B cell (primary cell): ENCODE results near the gene SLC23A2.
A peak's percentile ranks its signal among the peaks of the same experiment; 100 is the strongest.

Source experiments
- CTCF ChIP-seq: fragments of 200-600 bp; IDR thresholded peaks from one replicate; pipeline ENCODE4 v1.8.0; 2022; ENCODE audit warnings: antibody characterized with exemption, mild to moderate bottlenecking
- EZH2 ChIP-seq: IDR thresholded peaks from 2 replicates; pipeline ENCODE4 v1.6.1; 2012; ENCODE audit warnings: borderline replicate concordance, low read depth, mild to moderate bottlenecking, moderate library complexity, low read length; ENCODE audit not compliant: insufficient read depth, poor library complexity, severe bottlenecking

GRCh38 chr20:4956200-4956810, 45.0 kb downstream of the SLC23A2 start:
- TF ChIP-seq EZH2 (no peak), CTCF (peak; percentile 89)
